ENCODE results near the gene MARCHF3. TPM values are rescaled to one million over a fixed set of nuclear protein-coding genes. Genes with fewer than 3 reads are reported as not detected.

MARCHF3 gene
- total RNA-seq, 1 donor from 2014 or later, result 25.9 TPM

DNA sequence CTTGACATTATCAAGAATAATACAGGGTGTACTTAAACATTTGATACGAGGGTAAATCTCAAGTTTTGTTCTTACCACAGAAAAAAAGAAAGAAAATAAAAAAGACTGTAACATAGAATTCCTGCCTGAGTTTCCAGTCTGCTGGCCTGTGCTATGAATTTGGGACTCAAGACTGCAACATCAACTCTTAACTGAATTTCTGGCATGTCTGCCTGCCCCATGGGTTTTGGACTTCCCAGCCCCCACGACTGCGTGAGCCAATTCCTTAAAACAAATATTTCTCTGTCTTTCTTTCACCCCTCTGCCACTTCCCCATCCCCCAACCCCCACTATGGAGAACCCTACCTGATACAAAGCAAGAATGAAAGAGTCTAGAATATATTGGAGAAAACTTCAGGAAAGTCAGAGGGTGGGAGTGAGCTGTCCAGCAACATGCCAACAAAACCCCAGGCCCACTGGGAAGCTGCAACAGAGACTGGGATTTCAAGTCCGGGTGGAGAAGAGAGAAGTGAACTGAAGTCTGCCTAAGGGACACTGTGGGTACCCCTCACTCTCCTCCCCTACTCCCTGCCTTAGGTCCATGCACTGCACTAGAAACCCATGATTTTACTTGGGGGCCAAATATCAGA lies 43.0 kb downstream of the MARCHF3 start:
- no peak for DNase-seq (ENCODE audit: extremely low read depth, low read depth, low spot score)

DNA sequence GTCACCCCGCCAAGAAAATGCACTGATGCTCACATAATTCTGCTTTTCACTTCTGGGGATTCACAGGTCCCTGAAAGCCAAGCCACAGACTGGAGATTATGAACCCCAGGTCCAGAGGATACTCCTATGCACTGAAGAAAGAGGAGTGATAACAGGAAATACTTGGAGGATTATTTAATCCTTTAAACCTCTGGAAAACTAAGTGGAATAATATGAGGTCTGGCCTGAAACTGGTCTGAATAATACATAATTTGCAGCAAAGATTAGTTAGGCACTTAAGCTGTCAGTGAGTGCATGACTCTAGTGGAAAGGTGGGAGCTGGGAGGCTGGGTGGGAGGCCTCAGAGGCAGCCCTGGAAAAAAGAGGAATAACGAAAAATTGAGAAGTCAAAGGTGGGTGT lies 45.7 kb downstream of the MARCHF3 start:
- no peak for DNase-seq (ENCODE audit: extremely low read depth, low read depth, low spot score)

DNA sequence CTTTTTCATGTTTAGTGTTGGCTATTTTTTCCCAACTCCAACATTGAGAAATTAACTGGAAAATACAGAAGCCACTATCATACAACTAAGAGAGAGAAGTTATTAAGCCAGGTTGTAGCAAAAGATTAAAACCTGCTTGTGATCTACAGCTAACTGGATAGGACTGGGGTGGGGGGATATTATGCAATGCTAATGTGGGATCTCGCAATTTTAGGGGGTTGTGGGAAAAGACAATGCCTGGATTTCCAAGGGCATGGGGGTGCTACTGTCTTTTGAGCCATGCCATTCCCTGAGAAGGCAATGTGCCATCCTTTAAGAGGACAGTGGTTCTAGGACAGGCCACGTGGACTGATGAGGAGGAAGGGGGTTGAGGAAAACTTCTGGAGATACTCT lies 46.5 kb downstream of the MARCHF3 start:
- no peak for DNase-seq (ENCODE audit: extremely low read depth, low read depth, low spot score)

DNA sequence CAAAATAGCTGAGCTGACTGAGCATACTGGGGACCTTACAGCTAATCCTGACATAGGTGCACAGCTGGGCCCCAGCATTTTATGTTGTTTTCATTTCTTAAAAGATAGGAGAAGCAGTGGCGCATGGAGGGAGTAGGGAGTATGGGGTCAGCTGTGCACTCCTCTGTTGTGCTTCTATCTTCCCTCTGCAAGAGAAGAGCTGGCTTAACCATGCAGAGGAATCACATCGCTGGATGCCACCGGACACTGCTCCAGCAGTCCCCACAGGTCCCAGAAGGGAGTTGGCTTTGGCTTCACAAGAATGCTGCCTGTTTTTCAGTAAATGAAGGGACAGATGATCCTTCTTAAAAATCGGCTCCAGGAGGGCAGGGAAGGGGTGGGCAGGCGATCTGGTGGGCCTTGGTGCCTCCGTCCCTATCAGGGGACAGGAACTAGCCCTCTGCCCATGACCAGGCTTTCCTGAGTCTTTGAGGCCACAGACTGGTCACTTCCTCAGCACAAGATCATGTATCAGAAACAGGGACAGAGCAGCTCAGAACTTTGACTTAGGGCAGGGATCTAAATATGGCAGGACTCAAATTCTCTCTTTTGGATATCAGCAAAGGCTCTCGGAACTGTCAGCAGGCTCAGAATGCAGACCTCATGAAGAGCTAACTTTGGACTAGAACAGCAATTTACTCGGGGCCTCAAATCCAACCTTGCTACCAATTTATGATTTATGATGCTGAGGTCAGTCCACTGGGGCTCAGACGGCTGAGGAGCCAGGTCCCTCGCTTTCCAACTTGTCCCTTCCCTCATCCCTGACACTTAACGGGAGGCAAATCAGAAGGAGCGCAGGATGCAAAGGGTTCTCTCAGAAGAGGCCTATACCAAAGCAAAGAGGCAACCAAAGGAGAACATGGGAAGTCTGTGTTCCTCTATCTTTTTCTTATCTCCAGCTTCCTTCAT lies 47.2 kb downstream of the MARCHF3 start:
- DNase-seq (ENCODE audit: extremely low read depth, low read depth, low spot score), result no peak

DNA sequence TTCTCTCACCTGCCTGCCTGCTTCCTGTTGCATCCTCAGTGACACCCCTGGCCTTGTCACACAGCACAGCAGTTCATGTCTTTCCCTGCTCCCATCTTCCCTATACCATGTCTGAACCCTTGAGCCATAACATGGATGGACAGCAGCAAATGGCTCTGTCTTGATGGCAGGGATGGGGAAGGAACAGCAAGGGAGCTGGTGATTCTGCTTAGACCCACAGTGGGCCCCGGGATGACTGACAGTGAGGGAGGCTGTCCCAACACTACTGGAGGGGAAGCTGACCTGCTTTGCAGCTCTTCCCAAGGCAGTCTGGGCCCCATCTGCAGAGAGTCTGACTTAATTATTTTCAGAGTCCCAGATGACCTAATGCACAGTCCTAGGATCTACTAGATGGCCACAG lies 48.2 kb downstream of the MARCHF3 start:
- no peak for DNase-seq (ENCODE audit: extremely low read depth, low read depth, low spot score)

DNA sequence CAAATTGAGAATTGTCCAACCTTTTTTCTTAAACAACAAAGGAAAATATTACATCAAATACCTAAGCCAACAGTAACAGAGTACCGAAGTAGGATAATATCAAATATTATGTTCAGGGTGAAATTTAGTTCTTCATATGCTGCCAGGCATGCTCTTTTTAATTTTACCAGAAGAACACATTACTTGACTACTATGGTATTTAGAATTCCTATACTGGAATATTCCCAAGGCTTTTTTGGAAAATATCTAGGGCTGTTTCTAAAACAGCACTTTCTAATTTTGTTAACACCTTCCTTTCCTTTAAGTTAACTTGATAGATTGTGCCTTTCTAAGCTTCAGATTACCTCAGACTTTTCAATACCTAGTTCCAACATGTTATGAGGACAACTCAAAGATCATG lies 48.7 kb downstream of the MARCHF3 start:
- DNase-seq (ENCODE audit: extremely low read depth, low read depth, low spot score), result no peak

GRCh38 chr5:126981222-126981621 lies 49.1 kb downstream of the MARCHF3 start:
- no peak for DNase-seq (ENCODE audit: extremely low read depth, low read depth, low spot score)

DNA sequence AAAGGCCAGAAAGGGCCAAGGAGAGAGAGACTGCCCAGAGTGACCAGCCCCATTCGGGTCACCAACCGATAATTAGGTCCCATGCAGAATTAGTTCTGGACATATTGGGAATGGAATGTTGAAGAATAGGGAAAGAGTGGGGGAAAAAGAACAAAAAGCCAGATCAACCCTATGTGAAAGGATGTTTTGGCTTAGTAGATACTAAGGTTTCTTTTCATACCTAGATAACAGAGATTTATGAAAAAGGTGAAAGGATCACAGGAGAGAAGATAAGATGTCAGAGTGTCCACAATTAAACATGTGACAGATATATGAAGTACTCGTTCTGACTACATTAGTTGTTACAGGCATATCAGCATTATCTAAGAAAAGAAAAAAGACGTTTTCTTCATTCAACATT lies 52.1 kb downstream of the MARCHF3 start:
- DNase-seq (ENCODE audit: extremely low read depth, low read depth, low spot score), result no peak

DNA sequence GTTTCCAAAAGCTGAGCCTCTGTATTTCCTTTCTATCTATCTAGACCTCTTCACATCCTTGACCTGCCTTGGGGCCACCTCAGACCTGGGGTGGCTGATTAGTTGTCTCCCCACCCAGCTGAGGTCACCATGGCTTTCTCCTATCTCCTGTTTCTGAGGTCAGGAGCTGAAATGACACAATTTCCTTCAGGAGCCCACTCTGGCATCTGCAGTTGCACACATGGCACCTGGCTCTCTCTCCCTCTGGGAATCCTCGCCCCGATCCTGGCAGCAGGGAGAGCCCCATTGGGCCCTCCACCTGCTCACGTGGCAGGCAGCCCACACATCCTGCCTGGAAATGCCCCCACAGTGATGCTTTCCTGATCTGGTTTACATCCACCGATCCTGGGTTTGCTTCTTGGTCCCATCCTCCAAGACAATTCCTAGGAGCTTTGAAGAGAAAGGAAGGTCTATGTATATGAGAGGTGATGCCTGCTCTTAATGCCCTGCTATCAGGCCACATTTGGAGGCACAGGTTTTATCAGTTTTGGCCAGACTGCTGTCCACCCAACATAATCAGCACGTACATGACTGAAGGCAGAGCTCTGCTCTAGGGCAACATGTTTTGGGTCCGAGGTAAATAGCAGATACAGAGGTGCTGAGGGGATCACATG lies 53.7 kb downstream of the MARCHF3 start:
- no peak for DNase-seq (ENCODE audit: extremely low read depth, low read depth, low spot score)

- no peak for DNase-seq (ENCODE audit: extremely low read depth, low read depth, low spot score)
These were observed 54.6 kb downstream of the MARCHF3 start for GRCh38 chr5:126975796-126976195.

DNA sequence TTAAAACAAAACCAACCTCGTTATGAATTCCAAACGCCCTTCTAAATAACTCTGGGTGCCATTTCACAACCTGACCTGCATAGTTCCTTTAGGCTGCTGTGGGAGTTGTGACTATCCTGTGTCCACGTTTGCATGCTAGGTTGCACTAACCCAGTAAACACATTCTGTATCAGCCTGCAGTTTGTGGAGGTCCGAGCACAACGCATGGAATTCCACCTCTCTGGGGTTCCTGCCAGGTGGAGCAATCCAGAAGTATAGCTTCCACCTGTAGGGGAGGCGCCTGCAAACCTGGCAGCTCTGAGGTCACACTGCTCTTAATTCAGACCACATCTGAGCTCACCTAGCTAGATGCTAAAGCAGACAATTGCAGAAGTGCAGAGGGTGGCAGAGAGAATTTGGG lies 57.2 kb downstream of the MARCHF3 start:
- no peak for DNase-seq (ENCODE audit: extremely low read depth, low read depth, low spot score)

DNA sequence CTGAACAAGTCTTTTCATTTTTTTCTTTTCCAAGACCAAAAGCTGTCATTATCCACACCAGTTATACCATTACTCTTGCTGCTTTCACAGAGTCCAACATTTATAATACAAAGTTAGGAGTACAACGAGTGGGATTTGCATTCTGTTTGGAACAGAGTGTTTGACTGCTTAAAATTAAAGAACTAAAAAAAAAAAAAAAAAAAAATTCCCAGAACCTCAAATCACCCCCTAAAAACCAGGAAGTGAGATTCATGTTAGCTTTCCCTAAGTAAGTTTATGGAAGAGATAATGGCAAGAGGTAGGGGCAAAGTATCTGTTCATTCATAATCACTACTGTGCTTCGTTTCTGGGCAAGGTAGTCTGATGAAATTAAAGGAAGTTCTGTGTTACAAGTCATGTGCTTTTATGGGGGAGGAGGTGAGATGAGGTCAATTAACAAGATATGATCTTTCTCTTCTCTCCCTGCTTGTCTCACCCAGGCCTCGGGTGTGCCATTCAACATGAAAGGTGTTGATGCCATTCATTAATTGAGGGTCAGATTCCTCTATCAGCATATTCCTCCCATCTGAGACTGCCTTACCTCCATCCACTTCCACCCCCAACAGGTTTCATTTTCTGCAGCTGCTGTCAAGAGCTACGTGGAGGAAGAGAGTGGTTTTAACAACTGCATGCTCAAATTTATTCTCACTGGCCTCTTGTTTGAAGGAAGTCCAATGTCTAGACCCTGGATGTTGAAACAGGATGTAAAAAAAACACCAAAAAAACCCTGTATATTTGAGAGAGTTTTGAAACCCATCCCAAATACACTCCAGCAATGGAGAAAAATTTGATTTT lies 58.1 kb downstream of the MARCHF3 start:
- no peak for DNase-seq (ENCODE audit: extremely low read depth, low read depth, low spot score)

DNA sequence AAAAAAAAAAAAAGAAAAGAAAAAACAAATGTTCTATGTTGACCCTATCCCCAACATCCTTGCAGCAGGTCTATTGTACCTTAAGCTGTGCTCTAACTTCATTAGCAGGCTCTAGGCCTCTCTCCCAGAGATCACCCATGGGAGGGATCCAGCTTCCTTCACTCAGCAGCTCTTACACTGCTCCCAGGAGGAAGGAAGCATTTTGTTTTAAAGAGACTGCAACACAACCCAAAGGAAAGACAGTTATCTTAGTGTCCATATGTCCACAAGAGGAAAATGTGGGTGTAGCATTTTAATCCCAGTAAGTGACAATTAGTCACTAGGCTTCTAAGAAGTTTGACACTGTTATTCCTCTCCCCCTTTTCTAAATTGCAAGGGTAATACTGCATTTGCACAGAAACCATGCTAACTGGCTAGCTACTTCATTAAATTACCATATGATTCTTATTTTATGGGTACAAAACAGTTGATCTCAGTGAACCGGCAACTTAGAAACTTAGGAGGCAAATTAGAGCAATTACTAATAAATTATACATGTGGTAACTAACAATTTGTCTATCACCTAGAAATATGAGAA lies 58.8 kb downstream of the MARCHF3 start:
- no peak for DNase-seq (ENCODE audit: extremely low read depth, low read depth, low spot score)

- no peak for DNase-seq (ENCODE audit: extremely low read depth, low read depth, low spot score)
These were observed 59.8 kb downstream of the MARCHF3 start for GRCh38 chr5:126970517-126971017.

DNA sequence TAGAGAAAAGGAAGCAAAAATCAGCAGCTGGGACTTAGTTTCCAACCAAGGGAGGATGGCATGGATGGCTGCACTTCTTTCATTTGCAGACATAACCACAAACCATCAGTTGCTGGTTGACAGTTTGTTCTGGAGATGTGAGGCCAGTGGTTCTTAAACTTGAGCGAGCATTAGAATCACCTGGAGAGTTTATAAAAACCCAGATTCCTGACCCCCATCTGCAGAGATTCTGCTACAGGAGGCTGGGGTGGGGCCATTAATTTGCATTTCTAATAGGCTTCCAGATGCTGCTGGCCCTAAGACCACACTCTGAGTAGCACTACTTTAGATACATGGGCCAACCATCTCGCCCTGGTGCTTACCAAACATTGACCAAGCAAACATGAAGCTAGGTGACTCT lies 60.8 kb downstream of the MARCHF3 start:
- no peak for DNase-seq (ENCODE audit: extremely low read depth, low read depth, low spot score)

DNA sequence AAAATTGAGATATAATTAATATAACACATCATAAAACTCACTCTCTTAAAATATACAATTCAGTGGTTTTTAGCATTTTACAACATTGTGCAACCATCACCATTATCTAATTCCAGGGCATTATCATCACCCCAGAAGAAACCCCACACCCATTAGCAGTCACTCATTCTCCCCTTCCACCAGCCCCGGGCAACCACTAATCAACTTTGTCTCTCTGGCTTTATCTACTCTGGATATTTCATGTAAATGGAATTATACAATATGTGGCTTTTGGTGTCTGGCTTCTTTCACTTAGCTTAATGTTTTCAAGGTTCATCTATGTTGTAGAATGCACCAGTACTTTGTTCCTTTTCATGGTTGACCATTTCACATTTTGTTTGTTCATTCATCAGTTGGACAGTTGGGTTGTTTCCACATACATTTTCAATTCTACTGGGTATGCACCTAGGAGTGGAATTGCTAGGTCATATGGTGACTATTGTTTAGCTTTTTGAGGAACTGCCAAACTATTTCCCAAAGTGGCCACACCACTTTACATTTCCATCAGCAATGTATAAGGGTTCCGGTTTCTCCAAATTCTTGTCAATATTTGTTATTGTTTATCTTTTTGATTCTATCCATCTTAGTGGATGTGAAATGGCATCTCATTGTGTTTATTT lies 62.4 kb downstream of the MARCHF3 start:
- no peak for DNase-seq (ENCODE audit: extremely low read depth, low read depth, low spot score)

GRCh38 chr5:126965487-126965886 lies 64.9 kb downstream of the MARCHF3 start:
- no peak for DNase-seq (ENCODE audit: extremely low read depth, low read depth, low spot score)

DNA sequence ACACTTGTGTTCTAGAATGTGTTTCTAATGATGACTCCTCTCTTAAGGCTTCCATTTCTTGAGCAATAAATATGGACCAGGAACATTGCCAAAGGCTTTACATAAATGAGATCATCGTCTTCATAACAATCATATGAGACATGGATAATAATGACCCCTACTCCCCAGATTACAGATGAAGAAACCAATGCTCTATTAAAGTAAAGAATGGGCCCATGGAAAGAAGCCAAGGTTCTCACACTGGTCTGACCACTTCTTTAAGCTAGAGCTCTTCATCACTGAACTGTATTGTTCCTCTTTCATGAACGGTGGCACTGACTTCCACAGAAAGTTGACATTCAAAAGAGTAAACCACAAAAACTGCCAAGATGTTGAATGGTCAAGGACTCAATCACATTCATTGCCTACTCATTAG lies 65.3 kb downstream of the MARCHF3 start:
- no peak for DNase-seq (ENCODE audit: extremely low read depth, low read depth, low spot score)

- DNase-seq (ENCODE audit: extremely low read depth, low read depth, low spot score), result no peak
These were observed 66.5 kb downstream of the MARCHF3 start for GRCh38 chr5:126963822-126964375.

All from glomerular endothelial cell (primary cell).